HG02798 (cell line): ENCODE measurements around the gene ROR2.
"Not testable (repeated sequence)": the region's sequence is repeated elsewhere in the genome, so short reads cannot be mapped to it uniquely, and the experiment has no call there.

ENCODE experiments used
- ATAC-seq: cut with Tn5 transposase; IDR thresholded peaks from one replicate; pipeline ENCODE4 v1.9.1; 2021; ENCODE audit warnings: mild to moderate bottlenecking; ENCODE audit not compliant: unreplicated experiment, poor library complexity

Gene ROR2

DNA sequence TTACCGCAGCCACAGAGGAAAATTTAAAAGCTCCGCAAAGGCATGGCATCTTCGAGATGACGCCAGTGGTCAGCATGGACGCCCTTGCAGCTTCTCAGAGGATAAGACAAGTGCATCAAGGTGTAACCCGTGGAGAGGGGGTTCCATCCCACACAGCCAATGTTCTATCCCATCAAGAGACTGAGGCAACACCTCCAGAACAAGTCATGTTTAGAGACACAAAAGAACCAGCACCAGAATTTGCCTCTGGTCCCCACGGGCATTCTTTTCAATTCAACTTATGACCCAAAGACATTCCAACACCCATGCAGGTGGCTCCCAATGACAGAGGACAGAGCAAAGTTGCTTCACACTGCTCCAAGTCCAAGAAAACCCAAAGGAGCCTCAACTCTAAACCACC lies 20.7 kb downstream of the ROR2 start:
- ATAC-seq = no peak

DNA sequence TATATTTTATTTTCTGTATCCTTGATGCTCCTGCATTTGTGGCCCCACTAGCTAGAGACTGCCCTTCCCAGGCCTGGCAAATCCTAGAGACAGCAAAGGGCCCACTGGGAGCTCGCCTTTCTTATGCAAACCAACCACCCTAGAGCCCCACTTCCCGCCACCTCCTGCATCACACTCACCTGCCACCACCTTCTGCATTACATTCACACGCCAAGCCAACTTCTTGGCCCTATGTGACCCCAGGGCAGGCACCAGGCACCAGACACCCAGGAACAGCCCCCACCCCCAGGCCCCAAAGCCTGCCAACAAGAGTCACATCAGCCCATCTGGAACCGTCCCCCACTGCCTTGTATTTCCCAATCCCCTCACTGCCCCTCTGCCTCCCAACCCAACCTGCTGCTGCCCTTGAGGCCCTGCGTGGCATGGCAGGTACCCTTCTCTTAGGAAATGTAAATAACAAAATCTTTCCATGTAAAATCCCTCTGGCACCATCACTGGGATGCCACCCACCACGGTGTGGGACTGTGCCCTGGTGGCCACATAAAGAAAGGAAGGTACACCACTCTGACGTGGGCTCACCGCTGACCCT lies 22.0 kb downstream of the ROR2 start:
- ATAC-seq = no peak

DNA sequence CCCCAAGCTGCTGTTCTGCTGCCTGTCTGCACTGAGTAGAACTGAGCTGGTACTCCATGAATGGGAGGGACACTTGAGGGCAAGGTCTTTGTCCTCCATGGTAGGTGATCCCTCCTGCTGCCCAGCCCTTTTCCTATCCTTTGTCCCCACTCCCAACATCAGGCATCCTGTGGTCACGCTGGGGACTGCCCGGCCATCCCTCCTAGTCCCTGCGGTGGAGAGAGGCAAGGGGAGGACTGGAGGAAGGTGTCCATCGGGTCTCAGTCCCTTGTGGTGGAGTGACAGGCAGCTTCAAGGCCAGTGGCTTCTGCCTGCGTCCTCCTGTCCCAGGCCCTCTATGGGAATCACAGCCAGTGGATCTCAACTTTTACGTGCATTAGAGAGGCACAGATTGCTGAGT lies 25.9 kb downstream of the ROR2 start:
- no peak for ATAC-seq

DNA sequence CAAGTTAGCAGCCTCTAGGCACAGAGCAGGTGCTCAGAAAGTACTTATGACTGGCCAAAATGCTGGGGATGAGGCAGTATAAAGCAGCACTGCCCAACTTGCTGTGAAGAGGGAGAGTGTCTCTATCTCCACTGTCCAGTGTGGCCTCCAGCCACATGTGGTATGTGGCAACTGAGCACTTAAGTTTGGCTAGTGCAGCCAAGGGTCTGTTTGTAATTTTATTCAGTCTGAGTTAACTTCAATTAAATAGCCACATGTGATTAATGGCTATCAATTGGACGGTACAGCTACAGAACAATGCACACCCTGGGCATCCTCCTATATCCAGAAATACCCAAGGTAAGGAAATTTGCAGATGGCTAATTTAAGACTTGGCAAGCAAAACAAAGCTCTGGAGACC lies 26.9 kb downstream of the ROR2 start:
- ATAC-seq = no peak

DNA sequence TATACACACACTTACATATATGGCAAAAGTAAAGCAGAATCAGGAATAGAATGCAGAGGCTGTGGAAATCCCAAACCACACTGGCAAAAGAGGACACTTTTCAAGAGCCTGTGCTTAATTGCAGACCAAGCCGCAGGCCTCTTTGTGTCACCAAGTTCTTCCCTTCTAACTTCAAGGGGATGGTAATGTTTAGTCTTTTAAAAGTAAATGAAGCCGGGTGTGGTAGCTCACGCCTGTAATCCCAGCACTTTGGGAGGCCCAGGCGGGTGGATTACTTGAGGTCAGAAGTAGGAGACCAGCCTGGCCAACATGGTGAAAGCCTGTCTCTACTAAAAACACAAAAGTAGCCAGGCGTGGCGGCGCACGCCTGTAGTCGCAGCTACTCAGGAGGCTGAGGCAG lies 28.7 kb downstream of the ROR2 start:
- ATAC-seq = no peak

DNA sequence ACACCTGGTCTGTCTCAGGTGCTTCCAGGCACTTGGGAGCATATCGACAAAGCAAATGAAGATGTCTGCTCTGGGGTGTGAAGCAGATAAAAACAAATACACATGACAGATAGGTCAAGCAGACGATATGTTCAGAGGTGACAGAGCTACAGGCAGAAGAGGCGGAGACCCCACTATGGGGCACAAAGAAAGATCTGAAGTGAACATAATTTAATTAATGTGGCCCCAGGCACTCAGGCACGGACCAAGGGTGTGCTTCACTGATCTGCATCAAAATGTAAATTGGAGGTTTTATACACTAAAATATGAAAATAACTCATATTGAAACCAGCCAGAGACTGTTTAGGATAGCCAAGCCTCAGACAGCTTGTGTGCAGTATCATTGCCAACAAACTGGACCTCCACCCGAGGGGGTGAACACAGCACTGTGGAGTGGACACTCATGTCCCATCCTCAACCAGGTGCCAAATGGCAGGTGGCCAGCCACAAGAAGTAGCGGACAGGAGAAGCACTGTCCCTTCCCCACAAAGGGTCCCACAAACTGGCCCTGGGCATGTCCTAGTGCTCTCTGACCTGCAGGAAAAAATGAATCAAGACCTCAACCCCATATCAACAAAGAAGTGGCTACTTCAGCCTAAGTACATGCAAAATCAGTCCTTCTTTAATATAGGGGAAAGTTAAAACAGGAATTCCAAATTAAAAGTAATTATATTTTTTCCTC lies 29.2 kb downstream of the ROR2 start:
- no peak for ATAC-seq

DNA sequence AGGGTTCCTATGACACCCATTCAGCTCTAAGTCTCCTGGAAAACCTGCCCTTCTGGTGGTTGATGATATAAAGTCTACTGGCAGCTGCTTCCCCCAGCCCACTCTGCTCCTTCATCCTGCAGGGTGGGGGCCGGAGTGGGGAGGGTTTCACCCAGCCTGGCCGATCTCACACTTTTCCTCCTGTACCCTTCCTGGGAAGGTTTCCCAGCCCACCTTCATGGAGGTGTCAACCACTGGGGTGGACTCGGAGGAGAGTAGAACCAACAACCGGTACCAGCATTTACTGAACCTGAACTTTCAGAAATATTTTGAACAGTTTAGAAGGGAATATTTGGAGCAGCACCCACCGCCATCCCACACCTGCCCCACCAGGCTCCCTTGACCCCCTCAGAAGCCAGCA lies 30.4 kb downstream of the ROR2 start:
- ATAC-seq = no peak

DNA sequence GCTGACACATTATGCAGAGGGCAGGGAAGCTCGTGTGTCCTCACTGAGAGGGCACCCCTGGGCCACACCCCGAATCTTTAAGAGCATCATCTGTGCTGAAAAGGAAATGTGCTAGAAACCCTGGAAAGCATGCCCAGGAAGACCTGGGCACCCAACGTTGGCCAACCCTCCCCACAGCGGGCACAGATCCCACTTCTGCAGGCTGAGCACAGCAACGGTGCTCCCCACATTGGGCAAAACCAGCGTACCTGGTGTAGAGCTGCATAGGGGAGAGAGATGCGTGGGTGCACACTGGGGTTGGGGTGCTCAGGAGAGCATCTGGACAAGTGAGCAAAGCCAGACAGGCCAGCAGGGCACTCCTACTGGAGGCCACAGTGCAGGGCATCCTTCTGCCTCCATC lies 32.6 kb downstream of the ROR2 start:
- ATAC-seq = no peak

DNA sequence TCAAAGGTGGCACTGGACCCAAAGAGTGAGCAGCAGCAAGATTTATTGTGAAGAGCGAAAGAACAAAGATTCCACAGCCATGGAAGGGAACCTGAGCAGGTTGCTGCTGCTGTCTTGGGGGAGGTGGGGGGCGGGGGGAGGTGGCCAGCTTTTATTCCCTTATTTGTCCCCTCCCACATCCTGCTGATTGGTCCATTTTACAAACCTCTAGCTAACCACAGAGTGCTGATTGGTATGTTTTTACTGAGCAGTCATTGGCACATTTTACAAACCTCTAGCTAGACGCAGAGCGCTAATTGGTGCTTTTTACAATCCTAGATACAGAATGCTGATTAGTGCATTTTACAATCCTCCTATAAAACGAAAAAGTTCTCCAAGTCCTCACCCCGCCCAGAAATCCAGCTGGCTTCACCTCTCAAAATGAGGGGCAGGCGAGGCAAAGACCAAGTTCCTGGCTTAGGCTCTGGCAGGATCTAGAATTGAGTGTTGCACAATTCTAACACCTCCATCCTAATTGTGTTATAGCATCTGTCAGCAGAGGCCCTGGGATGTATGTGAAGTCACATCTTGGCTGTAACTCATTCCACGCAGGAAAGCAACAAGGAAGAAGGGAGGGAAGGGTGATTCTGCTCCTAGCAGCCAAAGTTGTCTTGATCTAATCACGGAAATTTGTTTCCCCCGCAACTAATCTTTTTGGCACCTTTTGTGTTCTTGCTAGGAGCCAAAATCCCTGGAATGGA lies 34.3 kb downstream of the ROR2 start:
- no peak for ATAC-seq

DNA sequence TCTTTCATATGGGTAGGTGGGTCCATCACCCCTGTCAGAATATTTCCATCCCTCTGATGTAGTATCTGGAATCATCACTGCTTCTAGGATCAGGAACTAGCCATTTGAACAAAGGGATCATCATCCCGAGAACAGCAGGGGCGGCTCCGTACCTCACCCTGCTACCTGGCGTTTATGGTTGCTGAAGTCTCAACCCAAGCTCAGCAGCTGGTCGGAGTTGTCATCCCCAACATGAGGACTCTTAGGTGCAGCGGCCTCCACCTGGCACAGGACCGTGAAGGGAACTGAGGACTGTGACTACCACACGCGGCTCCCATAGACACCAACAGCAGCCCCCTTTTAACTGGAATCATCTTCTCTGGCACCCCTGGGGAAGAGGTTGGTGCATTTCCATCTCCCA lies 35.1 kb downstream of the ROR2 start:
- ATAC-seq = no peak

DNA sequence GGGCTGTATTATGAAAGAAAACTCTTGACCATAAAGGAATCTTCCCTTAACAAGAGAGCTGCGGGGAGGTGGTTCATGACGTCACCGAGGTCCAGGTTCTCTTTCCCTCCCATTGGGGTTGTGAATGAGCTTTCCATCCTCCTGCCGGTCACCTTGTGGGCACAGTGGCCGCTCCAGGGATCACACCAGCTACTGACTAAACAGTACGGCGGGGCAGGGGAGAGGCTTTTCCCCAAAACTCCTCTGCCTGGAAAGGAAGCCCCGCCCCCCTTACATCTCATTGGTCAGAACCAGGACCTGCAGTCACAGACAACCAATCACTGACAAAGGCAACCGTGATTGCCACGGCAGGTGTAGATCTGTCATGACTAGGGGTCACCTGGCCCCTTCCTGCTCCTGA lies 35.6 kb downstream of the ROR2 start:
- no peak for ATAC-seq

DNA sequence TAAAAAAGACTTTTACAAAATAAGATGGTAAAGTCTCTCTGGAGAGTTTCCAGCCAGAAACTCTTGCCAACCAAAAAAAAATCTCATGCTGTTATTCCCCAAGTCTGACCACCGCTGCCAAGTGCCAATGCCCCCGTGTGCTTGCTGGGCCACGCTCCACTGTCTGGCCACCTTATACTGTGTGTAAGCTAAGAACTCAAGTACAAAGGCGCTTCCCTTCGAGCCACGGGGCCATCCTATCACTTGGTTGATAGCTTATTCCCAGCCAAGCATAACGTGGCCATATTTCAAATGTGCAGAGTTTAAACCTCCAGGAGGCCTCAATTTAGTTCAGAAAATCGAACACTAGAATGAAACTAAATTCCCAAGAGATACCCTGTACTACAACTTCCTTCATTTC lies 36.0 kb downstream of the ROR2 start:
- ATAC-seq = no peak

DNA sequence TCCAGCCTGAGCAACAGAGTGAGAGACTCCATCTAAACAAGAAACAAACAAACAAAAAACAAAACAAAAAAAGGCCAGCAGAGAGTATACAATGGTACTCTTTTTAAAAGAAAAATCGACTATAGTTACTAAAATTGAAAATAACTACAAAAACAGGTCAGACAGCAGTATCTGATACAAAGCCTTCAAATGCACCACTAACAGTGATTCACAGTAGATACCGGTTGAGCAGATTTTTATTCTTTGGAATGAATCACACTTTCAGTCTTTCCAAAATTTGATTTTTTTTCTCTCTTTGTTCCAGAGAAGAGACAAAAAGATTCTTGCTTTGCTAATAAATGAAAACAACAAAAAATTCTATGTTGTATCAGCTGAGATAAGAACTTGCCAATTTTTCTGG lies 36.9 kb downstream of the ROR2 start:
- no peak for ATAC-seq

DNA sequence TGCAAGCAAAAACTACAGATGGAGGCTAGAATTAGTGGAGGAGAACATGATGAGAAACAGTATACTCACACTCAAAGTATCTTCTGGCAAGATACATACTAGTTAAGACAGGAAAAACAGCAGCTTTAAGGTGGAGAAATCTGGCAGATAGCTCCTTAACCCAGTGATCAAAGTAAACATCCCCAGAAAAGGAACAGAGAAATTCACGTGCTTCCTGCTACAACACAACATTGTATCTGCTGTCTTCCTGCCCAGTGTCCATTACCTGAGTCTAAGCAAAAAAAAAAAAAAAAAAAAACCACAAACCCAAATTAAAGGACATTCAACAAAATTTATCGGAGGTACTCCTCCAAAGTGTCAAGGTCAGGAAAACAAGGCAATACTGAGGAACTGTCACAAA lies 38.4 kb downstream of the ROR2 start:
- ATAC-seq = no peak

DNA sequence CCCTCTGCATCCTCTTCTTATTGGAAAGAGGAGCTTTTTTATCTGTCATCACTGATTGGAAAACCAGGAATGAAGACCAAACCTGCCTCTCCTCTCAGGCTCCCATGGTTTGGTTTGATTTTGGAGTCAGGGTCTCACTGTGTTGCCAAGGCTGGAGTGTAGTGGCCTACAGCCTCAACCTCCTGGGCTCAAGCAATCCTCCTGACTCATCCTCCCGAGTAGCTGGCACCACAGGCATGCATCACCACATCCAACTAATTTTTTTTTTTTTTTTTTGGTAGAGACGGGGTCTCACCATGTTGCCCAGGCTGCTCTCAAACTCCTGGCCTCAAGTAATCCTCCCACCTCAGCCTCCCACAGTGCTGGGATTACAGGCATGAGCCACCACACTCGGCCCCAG lies 40.8 kb downstream of the ROR2 start:
- ATAC-seq = not testable (repeated sequence)

DNA sequence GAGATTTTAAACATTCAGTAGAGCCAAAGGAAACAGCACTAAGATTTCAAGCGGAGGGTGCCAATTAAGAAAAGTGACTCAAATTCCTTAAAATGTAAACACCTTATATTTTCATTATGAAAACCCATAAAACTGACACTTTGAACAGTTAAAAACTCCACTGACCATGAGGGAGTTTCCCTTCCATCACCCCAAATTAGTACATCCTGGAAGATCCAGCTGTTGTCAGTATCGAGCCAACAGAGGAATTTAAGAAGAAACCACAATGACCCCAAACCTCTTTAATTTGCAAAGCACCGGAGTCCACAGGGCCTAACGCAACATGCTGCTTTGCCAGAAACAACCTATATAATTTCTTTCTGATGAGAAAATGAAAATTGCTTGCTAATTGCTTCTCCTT lies 41.3 kb downstream of the ROR2 start:
- no peak for ATAC-seq

DNA sequence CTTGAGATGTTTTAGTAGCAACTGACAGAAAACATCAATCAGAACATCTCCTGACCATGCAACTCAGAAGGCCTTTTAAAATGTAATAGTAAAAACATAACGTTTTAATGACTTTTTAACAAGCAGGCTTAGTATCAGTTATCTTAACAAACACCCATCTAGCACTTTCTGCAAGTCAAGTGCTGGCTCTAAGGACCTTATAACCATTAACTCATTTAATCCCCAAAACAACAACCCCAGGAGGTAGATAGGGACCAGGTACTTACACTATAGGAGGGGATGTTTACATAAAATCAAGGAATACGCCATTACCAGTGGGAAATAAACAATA lies 41.8 kb downstream of the ROR2 start:
- ATAC-seq = no peak

DNA sequence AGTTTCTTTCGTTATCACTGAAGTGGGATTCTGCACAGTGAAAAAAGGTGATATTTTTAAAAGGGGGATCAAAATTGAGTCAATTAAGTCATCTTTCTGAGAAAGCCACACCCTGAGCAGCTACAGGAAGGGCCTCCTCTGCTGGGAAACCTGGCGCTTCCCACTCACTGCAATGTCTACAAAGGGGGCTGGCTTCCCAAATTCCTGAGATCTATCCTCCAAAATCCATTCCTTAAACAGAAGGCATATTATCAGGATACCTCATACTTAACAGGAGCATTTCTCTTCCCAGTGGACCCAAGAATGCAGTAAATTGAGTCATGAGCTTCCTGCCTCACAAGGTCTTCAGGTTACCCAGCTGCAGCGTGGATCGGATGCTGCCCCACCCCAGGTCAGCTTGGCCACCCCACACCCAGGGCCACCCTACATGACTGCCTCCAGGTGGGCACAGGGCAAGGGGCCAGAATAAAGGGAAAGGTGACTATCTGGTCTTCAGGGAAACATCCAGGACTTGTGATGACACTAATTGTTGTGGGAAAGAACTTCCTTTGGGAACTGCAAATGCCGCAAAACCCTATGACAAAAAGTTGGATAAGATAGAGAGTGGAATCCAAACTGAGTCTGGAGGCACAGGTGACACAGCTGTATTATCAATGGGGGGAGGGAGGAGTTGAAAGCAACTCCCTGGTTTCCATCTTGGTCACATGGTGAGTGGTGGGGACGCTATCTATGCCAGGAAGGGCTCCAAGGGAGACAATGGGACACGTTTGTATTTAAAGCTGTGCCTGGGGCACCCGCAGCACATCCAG lies 42.3 kb downstream of the ROR2 start:
- ATAC-seq = no peak

DNA sequence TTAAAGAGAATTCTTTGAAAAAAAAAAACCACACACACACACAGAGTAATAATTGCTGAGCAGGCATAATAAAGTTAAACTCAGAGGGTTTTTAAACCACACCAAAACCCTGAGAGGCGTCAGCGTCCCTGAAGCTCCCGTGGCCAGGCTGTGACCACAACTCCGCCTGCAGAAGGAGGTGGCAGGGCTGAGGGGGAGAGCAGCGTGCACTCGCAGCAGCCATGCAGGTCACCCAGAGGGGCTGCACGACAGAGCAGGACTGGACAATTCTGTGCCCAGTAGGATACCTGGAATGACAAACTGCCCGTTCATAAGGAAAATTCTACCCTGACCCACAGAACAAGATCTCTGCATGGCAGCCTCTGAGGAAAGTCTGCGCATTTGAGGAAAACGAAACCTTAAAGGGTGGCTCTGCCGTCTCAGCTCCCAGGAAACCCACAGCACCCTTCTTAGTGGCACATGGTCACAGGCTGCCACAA lies 44.0 kb downstream of the ROR2 start:
- ATAC-seq = no peak

DNA sequence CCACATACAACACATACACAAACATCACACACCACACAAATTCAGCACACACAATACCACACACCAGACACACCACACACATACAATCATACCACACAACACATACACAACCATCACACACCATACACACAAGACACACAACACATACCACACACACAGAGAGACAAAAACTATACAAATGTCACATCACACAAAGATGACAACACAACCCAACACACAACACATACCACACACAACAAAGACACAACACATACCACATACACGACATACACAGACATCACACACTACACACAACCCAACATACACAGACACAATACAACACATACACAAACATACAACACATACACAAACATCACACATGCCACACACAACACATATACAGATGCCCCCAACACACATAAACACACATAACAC lies 44.8 kb downstream of the ROR2 start:
- no peak for ATAC-seq
